ENCODE data around the gene ZBED4.

GRCh38 chr22:49858827-49859226 is 5.2 kb downstream of the ZBED4 start:
- TF ChIP-seq POLR2A (IDR thresholded peaks at IDR 0.05) (no peak), CTCF (IDR thresholded peaks at IDR 0.05) (no peak)

Measured in Peyer's patch (tissue), 4 donors.